GM12878 (cell line): ENCODE results near the gene HOXB6. TPM values are rescaled to one million over a fixed set of nuclear protein-coding genes. Genes with fewer than 3 reads are reported as not detected.
A peak's percentile ranks its signal among the peaks of the same experiment; 100 is the strongest.

Experiments
- ATAC-seq: fragments of 200-7000 bp; cut with Tn5 transposase; 3 replicates; pipeline ENCODE4 v1.9.1; 2020; ENCODE audit warnings: mild to moderate bottlenecking, moderate library complexity
- BruUV-seq: library from RNA; stranded (reverse); fragments of 400-500 nt; replicated peaks from 2 replicates; lab custom pipeline; 2021; lab: Mats Ljungman, UMichigan
- CTCF ChIA-PET: fragments of 300-600 bp; sonication (Branson Sonifier 250); formaldehyde crosslinking; extraction: SDS; loops from one replicate; lab custom pipeline; 2021; ENCODE audit warnings: inconsistent platforms; lab: Yijun Ruan, JAX
- POLR2A ChIA-PET: fragments of 350-600 bp; formaldehyde crosslinking; extraction: SDS; loops from one replicate; lab custom pipeline; 2021; ENCODE audit warnings: inconsistent platforms; lab: Charles Lee
- RAD21 ChIA-PET: fragments of 300-600 bp; sonication (Branson Sonifier 250); formaldehyde crosslinking; loops from one replicate; lab custom pipeline; 2023; ENCODE audit warnings: antibody characterized with exemption; ENCODE audit not compliant: unreplicated experiment; lab: Charles Lee
- SMC1A ChIA-PET: fragments of 300-600 bp; sonication (Branson Sonifier 250); formaldehyde crosslinking; loops from one replicate; lab custom pipeline; 2023; ENCODE audit not compliant: unreplicated experiment, uncharacterized antibody; lab: Charles Lee
- DNase-seq: peaks from one replicate; pipeline ENCODE4 v3.0.0-alpha.2; 2011; ENCODE audit warnings: low read depth, low spot score
- FAIRE-seq: peaks from 3 replicates; lab custom pipeline; 2011; peaks lifted over from hg19 to GRCh38; lab: Jason Lieb, UNC
- H2AFZ ChIP-seq: 2 replicates; pipeline ENCODE4 v1.6.0; 2011; ENCODE audit warnings: low read depth, low read length, control low read depth; ENCODE audit not compliant: control insufficient read depth
- H3K27ac ChIP-seq: 2 replicates; pipeline ENCODE4 v1.5.1; 2011; ENCODE audit warnings: control low read depth; ENCODE audit not compliant: control insufficient read depth, insufficient read depth
- H3K27me3 ChIP-seq, 2 experiments: replicated peaks in 1 of 2; 2 replicates each; pipeline versions ENCODE4 v1.6.0 to v1.6.1; 2011; ENCODE audit warnings: low read length in 1 of 2; ENCODE audit not compliant: control insufficient read depth in 2 of 2, insufficient read depth in 2 of 2
- H3K36me3 ChIP-seq, 2 experiments: 2 replicates each; pipeline ENCODE4 v1.5.1; 2011; ENCODE audit warnings: low read length in 1 of 2; ENCODE audit not compliant: control insufficient read depth in 2 of 2, insufficient read depth in 2 of 2
- H3K4me1 ChIP-seq: 2 replicates; pipeline ENCODE4 v1.6.1; 2011; ENCODE audit warnings: mild to moderate bottlenecking, low read length, moderate library complexity, mixed read lengths; ENCODE audit not compliant: control insufficient read depth, insufficient read depth
- H3K4me2 ChIP-seq: 2 replicates; pipeline ENCODE4 v1.6.0; 2011; ENCODE audit warnings: control low read depth; ENCODE audit not compliant: control insufficient read depth, insufficient read depth
- H3K4me3 ChIP-seq: fragments of 200-600 bp; sonication (generic); 2 replicates; pipeline ENCODE4 v1.5.1; 2016
- H3K79me2 ChIP-seq: 2 replicates; pipeline ENCODE4 v1.6.0; 2011; ENCODE audit warnings: low read length; ENCODE audit not compliant: control insufficient read depth, insufficient read depth
- H3K9ac ChIP-seq: 2 replicates; pipeline ENCODE4 v1.8.0; 2011; ENCODE audit warnings: low read length, control low read depth, mixed read lengths; ENCODE audit not compliant: control insufficient read depth, insufficient read depth
- H3K9me3 ChIP-seq: replicated peaks from 3 replicates; pipeline ENCODE4 v1.5.1; 2011; ENCODE audit warnings: mild to moderate bottlenecking, low read length; ENCODE audit not compliant: control insufficient read depth, insufficient read depth
- H4K20me1 ChIP-seq: 2 replicates; pipeline ENCODE4 v1.6.0; 2011; ENCODE audit not compliant: control insufficient read depth, insufficient read depth
- NRF1 ChIP-seq: conservative IDR thresholded peaks from 2 replicates; pipeline ENCODE4 v1.6.1; 2011; ENCODE audit warnings: mild to moderate bottlenecking, low read depth, low read length, improper control_type of control experiment
- RAD51 ChIP-seq: fragments of 450-650 bp; IDR thresholded peaks from 2 replicates; pipeline ENCODE4 v1.6.1; 2016; ENCODE audit warnings: moderate library complexity, mild to moderate bottlenecking, inconsistent platforms
- RB1 ChIP-seq: fragments of 450-650 bp; formaldehyde crosslinking; IDR thresholded peaks from 2 replicates; pipeline ENCODE4 v1.6.1; 2017; ENCODE audit warnings: mild to moderate bottlenecking, borderline replicate concordance
- SMC3 ChIP-seq: IDR thresholded peaks from 2 replicates; pipeline ENCODE4 v1.6.1; 2011; ENCODE audit warnings: low read length, improper control_type of control experiment, borderline replicate concordance
- TCF3 ChIP-seq: IDR thresholded peaks from 2 replicates; pipeline ENCODE4 v1.6.1; 2012; ENCODE audit warnings: low read depth, mild to moderate bottlenecking, low read length, borderline replicate concordance; ENCODE audit not compliant: insufficient read depth
- TCF7 ChIP-seq: IDR thresholded peaks from 2 replicates; pipeline ENCODE4 v1.6.1; 2014; ENCODE audit warnings: antibody characterized with exemption, borderline replicate concordance
- ZBED1 ChIP-seq: IDR thresholded peaks from 2 replicates; pipeline ENCODE4 v1.6.1; 2016; ENCODE audit warnings: borderline replicate concordance
- ZBTB4 ChIP-seq: fragments of 450-650 bp; formaldehyde crosslinking; IDR thresholded peaks from 2 replicates; pipeline ENCODE4 v1.4.0; 2022; ENCODE audit warnings: mild to moderate bottlenecking, moderate library complexity
- ZNF274 ChIP-seq: IDR thresholded peaks from one replicate; pipeline ENCODE4 v1.8.0; 2011; ENCODE audit not compliant: insufficient read length, insufficient read depth
- WGBS: methylation state at CpG from one replicate; pipeline ENCODE4 v1.1.6; 2016; ENCODE audit warnings: low lambda C conversion rate; ENCODE audit not compliant: insufficient replicate concordance, insufficient coverage; ENCODE audit errors: missing lambda C conversion rate; 5-methylcytosine and 5-hydroxymethylcytosine counted together
- in situ Hi-C: fragments of 300-500 bp; cut with MboI; formaldehyde crosslinking; loops from 9 replicates; pipeline ENCODE4 v1.14.3; 2018; ENCODE audit warnings: mixed read lengths
- intact Hi-C: fragments of 100-400 bp; cut with micrococcal nuclease; formaldehyde crosslinking; loops from one replicate; pipeline ENCODE4 v1.14.2; 2022; ENCODE audit not compliant: unreplicated experiment
- polyA plus RNA-seq, 11 experiments: library from polyadenylated mRNA; depleted of rRNA in 4 of 11; unstranded in 6 of 11; stranded (reverse) in 5 of 11; fragments of >200 nt; fragmentation: Nextera tagmentation in 4 of 11; fragmentation: Illumina TruSeq in 1 of 11; extraction: Ambion mirVana in 4 of 11; extraction: Trizol in 1 of 11; gene quantifications; 1 replicate in 1 of 11; 2 replicates in 10 of 11; pipeline versions ENCODE4 v1.2.1 to v1.2.3, GENCODE V29; 2011 to 2016; ENCODE audit warnings: inconsistent platforms in 2 of 11, missing spikeins in 2 of 11, low read depth in 1 of 11
- total RNA-seq, 4 experiments: library from RNA; depleted of rRNA in 3 of 4; stranded (reverse); fragments of >200 nt in 3 of 4; fragmentation: Illumina TruSeq in 1 of 4; extraction: Trizol in 1 of 4; gene quantifications; 2 replicates each; pipeline versions ENCODE4 v1.2.1 to v1.2.3, GENCODE V29; 2013 to 2021
- TF ChIP-seq, protein P1 (sequence below): IDR thresholded peaks from 2 replicates; pipeline ENCODE4 v1.6.1; 2012; ENCODE audit warnings: low read depth, low read length, improper control_type of control experiment

Gene HOXB6
- total and polyA plus RNA-seq, 10 of the 15 experiments (the other 5 are each of a cell fraction or from before 2014, with no cell fraction given) = 0.04 to 0.51 (median 0.09) TPM; not detected in 2

DNA sequence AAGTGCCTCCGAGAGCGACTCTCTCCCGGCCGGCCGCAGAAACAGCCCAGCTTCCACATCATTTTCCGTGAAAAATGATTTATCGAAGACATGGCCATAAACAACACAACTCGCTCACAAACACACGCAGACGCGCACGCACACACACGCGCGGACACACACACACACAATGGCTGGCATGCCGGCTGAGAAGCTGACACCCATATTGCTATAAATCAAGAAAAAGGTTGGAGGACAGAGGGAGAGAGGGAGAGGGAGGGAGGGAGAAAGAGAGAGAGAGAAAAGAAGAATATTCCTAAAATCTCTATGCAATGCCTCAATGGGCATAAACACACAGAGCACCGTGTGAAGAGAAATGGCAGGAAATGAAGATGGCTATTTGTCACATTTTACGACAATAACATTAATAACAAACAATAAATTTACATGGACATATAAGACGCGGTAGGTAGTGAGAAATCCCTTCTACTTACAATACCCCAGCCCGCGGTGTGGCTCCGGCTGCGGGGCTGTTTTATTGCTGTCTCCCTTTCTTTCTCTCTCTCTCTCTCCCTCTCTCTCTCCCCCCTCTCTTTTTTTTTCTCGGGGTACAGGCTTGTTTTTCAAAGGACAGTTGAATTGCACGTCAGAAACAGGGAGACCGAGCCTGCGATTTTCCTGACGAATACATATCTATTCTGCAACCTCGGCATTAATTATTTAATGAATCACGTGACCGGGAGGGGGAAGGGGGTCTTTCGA is 36.1 kb downstream of the HOXB6 start:
- CTCF ChIA-PET = interaction anchor here (0.7 kb wide), 1 partner anchor 194 kb away, joined by 3 read pairs; no protein-coding TSS in a partner anchor

DNA sequence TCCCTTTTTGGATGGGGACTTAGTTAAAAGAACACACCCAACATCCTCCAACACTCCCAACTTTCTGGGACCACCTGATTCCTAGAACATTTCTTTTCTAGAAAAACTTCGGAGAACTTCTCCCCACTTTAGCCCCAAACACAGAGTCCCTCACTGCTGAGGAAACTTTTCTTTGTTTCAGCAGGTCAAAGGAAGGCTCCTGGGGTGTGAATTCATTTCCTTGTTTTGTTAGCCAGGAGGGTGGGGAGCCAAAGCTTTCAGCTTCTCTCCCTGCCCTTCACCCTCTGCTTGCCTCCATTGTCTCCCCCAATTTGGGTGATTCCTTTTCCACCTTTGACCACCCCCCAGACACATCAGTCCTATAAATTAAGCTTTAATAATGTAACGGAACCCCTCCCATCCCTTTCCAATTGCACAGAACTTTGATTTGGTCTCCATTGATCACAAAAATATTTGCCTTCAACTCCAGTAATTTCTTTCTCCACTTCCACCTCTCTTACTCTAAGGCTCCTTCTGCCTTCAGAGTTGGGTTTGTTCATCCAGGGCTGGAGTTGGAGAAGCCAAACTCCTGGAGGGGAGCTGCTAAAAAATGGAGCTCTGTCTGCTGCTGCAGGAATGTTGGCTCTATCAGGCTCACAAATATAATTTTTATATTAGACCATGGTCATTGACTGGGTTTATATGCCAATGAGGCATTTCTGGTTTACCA is 37.0 kb downstream of the HOXB6 start:
- no TSS peak for BruUV-seq
- in situ Hi-C loops (no loop called here), intact Hi-C loops (no loop called here)
- Histone ChIP-seq H3K9ac (no peak overlapping the region), H3K79me2 (no peaks in the 10 kb centered on the region), H3K36me3 (no peaks in the 10 kb centered on the region; a peak in 1 of 4 replicates), H3K4me1 (no peaks in the 10 kb centered on the region), H3K4me3 (no peak overlapping the region), H3K4me2 (no peak overlapping the region), H3K9me3 (no peaks in the 10 kb centered on the region), H3K27me3 (no peaks in the 10 kb centered on the region), H4K20me1 (no peaks in the 10 kb centered on the region), H2AFZ (no peak overlapping the region), H3K27ac (no peak overlapping the region)
- POLR2A ChIA-PET = interaction anchor here (1.0 kb wide), 1 partner anchor 11 kb away, joined by 3 read pairs; no protein-coding TSS in a partner anchor
- CTCF ChIA-PET = interaction anchor here (0.6 to 0.7 kb wide), 2 partner anchors 193 to 305 kb away, joined by 3 read pairs; no protein-coding TSS in a partner anchor
- RAD21 ChIA-PET = interaction anchor here (1.1 to 1.4 kb wide), 2 partner anchors 15 to 75 kb away, joined by 3 read pairs; no protein-coding TSS in a partner anchor
- ATAC-seq (no peak), DNase-seq (no peak), FAIRE-seq (no peak)
- SMC1A ChIA-PET = interaction anchor here (0.9 to 1.2 kb wide), 2 partner anchors 12 to 63 kb away, joined by 3 read pairs; no protein-coding TSS in a partner anchor
- 63% methylated on average over 2 of the region's 2 CpGs for WGBS
- TF ChIP-seq ZNF274 (no peak), RB1 (no peak), ZBED1 (no peak), NRF1 (no peak), SMC3 (no peak), TCF3 (no peak), ZBTB4 (CRISPR knock-in tag) (no peak)
- TF ChIP-seq, protein P1, sequence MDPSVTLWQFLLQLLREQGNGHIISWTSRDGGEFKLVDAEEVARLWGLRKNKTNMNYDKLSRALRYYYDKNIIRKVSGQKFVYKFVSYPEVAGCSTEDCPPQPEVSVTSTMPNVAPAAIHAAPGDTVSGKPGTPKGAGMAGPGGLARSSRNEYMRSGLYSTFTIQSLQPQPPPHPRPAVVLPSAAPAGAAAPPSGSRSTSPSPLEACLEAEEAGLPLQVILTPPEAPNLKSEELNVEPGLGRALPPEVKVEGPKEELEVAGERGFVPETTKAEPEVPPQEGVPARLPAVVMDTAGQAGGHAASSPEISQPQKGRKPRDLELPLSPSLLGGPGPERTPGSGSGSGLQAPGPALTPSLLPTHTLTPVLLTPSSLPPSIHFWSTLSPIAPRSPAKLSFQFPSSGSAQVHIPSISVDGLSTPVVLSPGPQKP = no peak

More for the DNA sequence above, 36.1 kb downstream of the HOXB6 start:
- no peaks in the 10 kb centered on the region for H4K20me1 ChIP-seq
- TF ChIP-seq RAD51 = 0 out of 2 replicates have a peak, but pooled peaks have one; percentile 25
- TF ChIP-seq TCF7 = no peak
- TF ChIP-seq, all 136 proteins: peak for 1
- ChIA-PET SMC1A (interaction anchor here (1.2 kb wide), 1 partner anchor 13 kb away, joined by 3 read pairs; no protein-coding TSS in a partner anchor), POLR2A (interaction anchor here (1.0 kb wide), 1 partner anchor 12 kb away, joined by 3 read pairs; no protein-coding TSS in a partner anchor), RAD21 (interaction anchor here (1.4 kb wide), 1 partner anchor 76 kb away, joined by 3 read pairs; no protein-coding TSS in a partner anchor)
- Histone ChIP-seq H3K4me1 (no peaks in the 10 kb centered on the region), H3K9me3 (no peaks in the 10 kb centered on the region), H2AFZ (no peak overlapping the region), H3K4me2 (no peak overlapping the region), H3K79me2 (no peaks in the 10 kb centered on the region), H3K27me3 (no peaks in the 10 kb centered on the region), H3K27ac (no peak overlapping the region), H3K9ac (no peak overlapping the region), H3K36me3 (no peaks in the 10 kb centered on the region; a peak in 1 of 4 replicates), H3K4me3 (no peak overlapping the region)
- ATAC-seq = no peak
- no peak for DNase-seq
- in situ Hi-C loops (no loop called here), intact Hi-C loops (no loop called here)
- no peak for FAIRE-seq
- 45% methylated on average over 33 of the region's 33 CpGs for WGBS
- no TSS peak for BruUV-seq
